ENCODE results near the gene MED23. TPM values are rescaled to one million over a fixed set of nuclear protein-coding genes. Genes with fewer than 3 reads are reported as not detected.

Gene MED23
- total RNA-seq, 4 donors from 2014 or later = 19.3 to 41.1 (median 21.9) TPM

- ATAC-seq (ENCODE audit: low FRiP score) (no peak), DNase-seq (ENCODE audit: low spot score) (no peak)
- TF ChIP-seq CTCF (IDR thresholded peaks at IDR 0.05) = no peak
Observed at GRCh38 chr6:131602781-131603312, 25.2 kb downstream of the MED23 start.

GRCh38 chr6:131600716-131601115 lies 27.3 kb downstream of the MED23 start:
- TF ChIP-seq CTCF (IDR thresholded peaks at IDR 0.05) = no peak
- no peak for ATAC-seq (ENCODE audit: low FRiP score)
- DNase-seq (ENCODE audit: low spot score) = no peak

- ATAC-seq (ENCODE audit: low FRiP score) (no peak), DNase-seq (ENCODE audit: low spot score) (no peak)
- no peak for TF ChIP-seq CTCF (IDR thresholded peaks at IDR 0.05)
Observed at GRCh38 chr6:131597446-131597845, 30.6 kb downstream of the MED23 start.

GRCh38 chr6:131594074-131594473 lies 34.0 kb downstream of the MED23 start:
- TF ChIP-seq CTCF (IDR thresholded peaks at IDR 0.05) = no peak
- no peak for DNase-seq (ENCODE audit: low spot score)
- ATAC-seq (ENCODE audit: low FRiP score) = no peak

- TF ChIP-seq CTCF (IDR thresholded peaks at IDR 0.05) = no peak
- DNase-seq (ENCODE audit: low spot score) (no peak), ATAC-seq (ENCODE audit: low FRiP score) (no peak)
Observed at GRCh38 chr6:131592935-131593334, 35.1 kb downstream of the MED23 start.

- DNase-seq (ENCODE audit: low spot score) (no peak), ATAC-seq (ENCODE audit: low FRiP score) (no peak)
- no peak for TF ChIP-seq CTCF (IDR thresholded peaks at IDR 0.05)
Observed at GRCh38 chr6:131588643-131589042, 39.4 kb downstream of the MED23 start.

GRCh38 chr6:131587909-131588308 lies 40.1 kb downstream of the MED23 start:
- ATAC-seq (ENCODE audit: low FRiP score) (no peak), DNase-seq (ENCODE audit: low spot score) (no peak)
- no peak for TF ChIP-seq CTCF (IDR thresholded peaks at IDR 0.05)
